ENCODE data around the gene ELP4. TPM values are rescaled to one million over a fixed set of nuclear protein-coding genes. Genes with fewer than 3 reads are reported as not detected.

The ELP4 gene
- total and polyA plus RNA-seq, 3 experiments from 2014 or later, result 18.4 to 23.2 (median 20.5) TPM

DNA sequence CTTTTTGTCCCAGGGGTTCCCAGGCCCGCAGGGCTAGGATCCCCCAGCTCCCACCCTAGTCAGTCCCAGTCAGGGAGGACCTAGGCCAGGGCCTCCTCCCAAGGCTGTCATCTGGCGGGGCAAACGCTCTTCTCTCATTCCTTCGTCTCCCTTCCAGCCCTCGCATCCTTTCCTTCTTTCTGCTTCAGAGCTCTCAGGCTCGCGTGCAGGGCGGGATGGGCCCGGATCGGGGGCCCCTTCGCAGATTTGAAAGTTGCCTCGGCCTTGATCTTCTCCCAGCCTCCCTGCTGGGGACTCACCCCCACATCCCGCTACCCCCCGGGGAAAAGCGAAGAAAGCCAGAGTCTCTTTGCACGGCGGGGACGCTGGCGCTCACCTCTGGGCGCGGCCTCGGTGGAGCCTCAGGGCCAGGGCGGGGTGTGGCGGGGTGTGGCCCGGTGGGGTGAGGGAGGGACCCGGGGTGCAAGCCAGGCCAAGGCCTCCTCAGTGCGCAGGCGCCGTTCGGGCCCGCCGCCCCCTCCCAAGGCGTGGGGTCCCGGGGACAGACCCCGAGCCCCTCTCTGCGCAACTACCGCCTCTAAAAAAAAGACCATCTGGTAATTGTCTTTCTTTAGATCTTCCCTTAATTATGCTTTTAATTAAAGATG is 316.4 kb downstream of the ELP4 start:
- Histone ChIP-seq H3K4me3 (ENCODE audit: low read length) (no peak overlapping the region), H3K27ac (ENCODE audit: low read depth, low read length) (no peak overlapping the region), H3K4me1 (ENCODE audit: insufficient read depth, low read length) (no peaks in the 10 kb centered on the region), H3K27me3 (ENCODE audit: insufficient read depth, low read length, poor library complexity, severe bottlenecking) (peaks cover 50% of the 10 kb centered on the region), H3K36me3 (ENCODE audit: insufficient read depth, low read length) (no peaks in the 10 kb centered on the region), H3K9me3 (ENCODE audit: low read length) (no peaks in the 10 kb centered on the region)
- DNase-seq, result no peak
- CTCF ChIA-PET, result no interaction called here
- H3K27ac Mint-ChIP-seq, result peak overlapping the region in 1 of 8 donors; percentile 32
- H3K4me3 Mint-ChIP-seq, result peak overlapping the region in 4 of 7 donors; percentile 2 to 8 (median 6)
- peaks cover 73 to 88% of the 10 kb centered on the region in 2 donors for H3K27me3 Mint-ChIP-seq
- H3K36me3 Mint-ChIP-seq, result peaks cover 0 to 2% (median 0%) of the 10 kb centered on the region in 3 donors
- H3K4me1 Mint-ChIP-seq, result peaks cover 13 to 24% (median 23%) of the 10 kb centered on the region in 3 donors
- POLR2A ChIA-PET, result no interaction called here
- H3K9me3 Mint-ChIP-seq, result peaks cover 0 to 19% (median 7%) of the 10 kb centered on the region in 5 donors

DNA sequence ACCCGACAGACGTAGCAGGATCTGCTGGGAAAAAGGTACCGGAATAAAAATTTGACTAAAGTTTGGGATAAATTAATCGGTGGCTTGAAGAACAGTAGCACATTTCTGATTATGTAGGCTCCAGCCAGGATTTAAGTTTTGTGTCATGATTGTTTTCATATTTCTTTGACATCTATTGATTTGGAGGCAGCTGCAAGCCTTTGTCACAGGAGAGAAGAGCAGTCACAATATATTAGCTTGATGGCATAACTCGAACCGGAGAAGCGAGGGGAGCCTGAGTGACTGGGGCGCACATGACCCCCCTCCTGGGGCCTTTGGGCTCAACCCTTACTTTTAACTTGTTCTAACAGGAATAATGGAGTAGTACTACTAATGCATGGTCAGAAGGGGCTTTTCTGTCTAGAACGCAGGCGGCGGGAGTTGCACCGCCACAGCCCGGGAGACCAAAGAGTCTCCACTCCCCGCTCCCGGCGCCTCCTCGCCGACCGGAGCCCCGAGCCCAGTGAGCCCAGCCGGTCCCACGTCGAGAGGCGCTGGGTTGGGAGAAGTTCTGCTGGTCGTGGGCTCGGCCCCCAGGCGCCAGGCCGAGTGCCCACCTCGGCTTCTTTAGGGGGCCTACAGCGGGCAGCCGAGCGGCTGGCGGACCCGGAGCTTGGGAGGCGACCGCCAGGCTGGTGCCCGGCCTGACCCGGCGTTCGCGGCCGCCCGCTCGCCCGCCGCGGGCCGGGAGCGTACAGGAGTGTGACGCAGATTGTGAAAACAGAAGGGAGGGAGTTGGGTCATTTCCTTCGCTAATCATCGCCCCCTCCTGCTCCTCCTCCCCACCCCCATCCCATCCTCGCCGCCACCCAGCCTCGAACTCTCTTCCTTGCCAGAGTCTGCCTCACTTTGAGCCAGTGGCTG is 317.2 kb downstream of the ELP4 start:
- peaks cover 50% of the 10 kb centered on the region for H3K27me3 ChIP-seq (ENCODE audit: insufficient read depth, low read length, poor library complexity, severe bottlenecking)
- H3K27ac Mint-ChIP-seq, result peak overlapping the region in 1 of 8 donors; percentile 60

DNA sequence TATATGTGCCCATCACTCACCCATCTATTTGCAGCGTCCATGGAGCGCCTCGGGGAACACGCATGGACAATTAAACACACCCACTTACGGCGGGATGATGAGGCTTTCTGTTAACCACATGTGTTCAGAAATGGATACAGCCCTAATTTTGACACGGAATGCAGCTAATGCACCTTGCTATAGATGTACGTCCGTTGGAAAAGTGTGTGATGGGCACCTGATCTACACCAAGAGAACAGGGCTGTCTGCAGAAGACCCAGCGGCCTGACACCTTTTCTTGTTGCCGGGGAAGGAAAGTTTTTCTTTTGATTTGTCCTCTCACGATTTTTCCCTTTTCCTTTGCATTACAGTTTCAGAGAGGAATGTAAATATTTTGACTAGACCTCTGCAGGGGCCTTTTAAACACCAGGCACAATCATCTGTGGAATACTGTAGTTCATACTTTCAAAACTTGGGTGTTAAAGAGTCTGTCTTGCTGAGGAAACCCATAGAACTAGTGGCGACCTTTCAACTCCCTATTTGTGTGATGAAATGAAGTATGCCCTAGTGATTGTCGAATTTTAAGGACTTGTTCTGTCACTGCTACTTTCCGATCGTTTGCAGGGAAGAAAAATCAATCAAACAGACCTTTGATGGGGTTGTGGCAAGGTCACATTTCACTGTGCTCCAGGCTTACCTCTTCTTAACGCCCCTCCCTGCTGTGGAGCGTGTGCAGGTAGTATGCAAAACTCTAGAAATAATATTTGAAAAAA is 318.1 kb downstream of the ELP4 start:
- no peak overlapping the region for H3K27ac ChIP-seq (ENCODE audit: low read depth, low read length)
- peak overlapping the region in 4 of 7 donors; percentile 16 to 66 (median 32) for H3K4me3 Mint-ChIP-seq
- no peaks in the 10 kb centered on the region for H3K4me1 ChIP-seq (ENCODE audit: insufficient read depth, low read length)
- H3K36me3 Mint-ChIP-seq, result peaks cover 0 to 2% (median 0%) of the 10 kb centered on the region in 3 donors
- peaks cover 13 to 24% (median 23%) of the 10 kb centered on the region in 3 donors for H3K4me1 Mint-ChIP-seq
- H3K27me3 Mint-ChIP-seq, result peaks cover 60 to 74% of the 10 kb centered on the region in 2 donors
- no peaks in the 10 kb centered on the region for H3K36me3 ChIP-seq (ENCODE audit: insufficient read depth, low read length)
- H3K4me3 ChIP-seq (ENCODE audit: low read length), result no peak overlapping the region
- peak overlapping the region in 1 of 8 donors; percentile 60 for H3K27ac Mint-ChIP-seq
- H3K9me3 Mint-ChIP-seq, result peaks cover 0 to 10% (median 2%) of the 10 kb centered on the region in 5 donors
- DNase-seq, result no peak
- CTCF ChIA-PET, result no interaction called here
- POLR2A ChIA-PET, result no interaction called here
- no peaks in the 10 kb centered on the region for H3K9me3 ChIP-seq (ENCODE audit: low read length)
- H3K27me3 ChIP-seq (ENCODE audit: insufficient read depth, low read length, poor library complexity, severe bottlenecking), result peaks cover 42% of the 10 kb centered on the region

More for the DNA sequence above, 317.2 kb downstream of the ELP4 start:
- H3K36me3 Mint-ChIP-seq, result peaks cover 0 to 2% (median 0%) of the 10 kb centered on the region in 3 donors
- peaks cover 67 to 82% of the 10 kb centered on the region in 2 donors for H3K27me3 Mint-ChIP-seq
- no peaks in the 10 kb centered on the region for H3K4me1 ChIP-seq (ENCODE audit: insufficient read depth, low read length)
- H3K27ac ChIP-seq (ENCODE audit: low read depth, low read length), result no peak overlapping the region
- no peak overlapping the region for H3K4me3 ChIP-seq (ENCODE audit: low read length)
- H3K4me1 Mint-ChIP-seq, result peaks cover 13 to 24% (median 23%) of the 10 kb centered on the region in 3 donors
- ChIA-PET CTCF (no interaction called here), POLR2A (no interaction called here)
- DNase-seq, result no peak
- peaks cover 0 to 14% (median 2%) of the 10 kb centered on the region in 5 donors for H3K9me3 Mint-ChIP-seq
- H3K36me3 ChIP-seq (ENCODE audit: insufficient read depth, low read length), result no peaks in the 10 kb centered on the region
- H3K9me3 ChIP-seq (ENCODE audit: low read length), result no peaks in the 10 kb centered on the region
- H3K4me3 Mint-ChIP-seq, result peak overlapping the region in 5 of 7 donors; percentile 3 to 66 (median 27)

DNA sequence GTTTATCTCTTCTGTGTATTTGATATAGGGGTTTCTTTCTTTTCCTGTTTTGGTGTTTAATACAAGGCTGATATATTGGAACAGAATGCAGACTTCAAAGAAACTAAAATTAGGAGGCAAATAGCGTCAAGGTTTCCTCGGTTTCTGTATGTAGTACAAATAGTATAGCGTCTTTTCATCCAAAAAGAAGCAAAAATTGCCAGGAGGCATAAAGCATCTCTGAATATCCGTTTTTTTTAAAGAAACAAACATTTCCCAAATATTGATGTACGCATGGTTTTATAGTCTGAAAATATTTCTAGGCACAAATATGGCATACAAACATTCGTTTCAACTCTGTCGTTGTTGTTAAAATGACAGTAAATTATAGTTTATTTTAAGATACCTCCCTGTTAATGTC is 318.6 kb downstream of the ELP4 start:
- H3K9me3 ChIP-seq (ENCODE audit: low read length), result no peaks in the 10 kb centered on the region
- no peaks in the 10 kb centered on the region for H3K4me1 ChIP-seq (ENCODE audit: insufficient read depth, low read length)
- Mint-ChIP-seq H3K36me3 (peaks cover 0 to 2% (median 0%) of the 10 kb centered on the region in 3 donors), H3K27ac (no peak overlapping the region), H3K27me3 (peaks cover 54 to 68% of the 10 kb centered on the region in 2 donors), H3K4me3 (no peak overlapping the region), H3K9me3 (peaks cover 0 to 10% (median 2%) of the 10 kb centered on the region in 5 donors), H3K4me1 (peaks cover 13 to 24% (median 23%) of the 10 kb centered on the region in 3 donors)
- POLR2A ChIA-PET, result no interaction called here
- no peak overlapping the region for H3K27ac ChIP-seq (ENCODE audit: low read depth, low read length)
- peaks cover 36% of the 10 kb centered on the region for H3K27me3 ChIP-seq (ENCODE audit: insufficient read depth, low read length, poor library complexity, severe bottlenecking)
- H3K4me3 ChIP-seq (ENCODE audit: low read length), result no peak overlapping the region
- CTCF ChIA-PET, result no interaction called here
- no peak for DNase-seq
- H3K36me3 ChIP-seq (ENCODE audit: insufficient read depth, low read length), result no peaks in the 10 kb centered on the region

DNA sequence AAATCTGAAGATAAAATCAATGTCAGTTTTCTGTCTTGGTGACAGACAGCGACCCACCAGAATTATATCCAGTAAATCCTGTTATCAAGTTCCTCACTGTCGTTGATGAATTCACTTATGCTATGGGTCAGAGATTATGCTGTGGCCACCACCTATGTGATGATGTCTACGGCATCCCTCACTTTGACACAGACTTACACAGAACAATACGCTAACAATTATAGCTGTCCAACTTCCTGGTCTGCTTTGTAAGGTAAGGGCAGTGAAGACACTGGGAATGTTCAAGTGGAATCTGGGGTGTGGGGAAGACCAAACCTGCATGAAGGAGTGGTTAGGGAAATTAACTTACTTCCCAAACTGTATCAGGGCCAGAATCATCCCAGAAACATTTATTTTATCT is 320.8 kb downstream of the ELP4 start:
- H3K27me3 ChIP-seq (ENCODE audit: insufficient read depth, low read length, poor library complexity, severe bottlenecking), result peaks cover 32% of the 10 kb centered on the region
- CTCF ChIA-PET, result no interaction called here

DNA sequence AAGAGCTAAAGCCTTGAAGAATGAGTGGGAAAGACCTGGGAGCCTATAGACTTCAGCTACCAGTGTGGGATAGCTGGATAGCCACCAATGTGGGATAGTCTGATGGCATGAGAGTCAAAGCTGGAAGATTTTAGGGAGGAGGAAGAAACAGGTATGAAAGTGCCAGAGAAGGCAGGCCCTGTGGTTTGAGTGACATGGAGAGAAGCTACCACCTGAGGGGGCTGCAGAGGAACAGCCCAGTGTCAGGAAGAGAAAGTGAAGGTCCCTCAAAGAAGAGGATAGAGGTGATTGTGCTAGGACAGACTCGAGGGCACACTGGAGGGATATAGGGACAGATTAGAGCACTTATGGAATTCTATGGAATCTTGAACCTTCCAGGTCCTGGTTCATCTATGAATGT is 324.7 kb downstream of the ELP4 start:
- no peaks in the 10 kb centered on the region for H3K9me3 Mint-ChIP-seq
- no peaks in the 10 kb centered on the region for H3K36me3 ChIP-seq (ENCODE audit: insufficient read depth, low read length)
- no peak overlapping the region for H3K4me3 Mint-ChIP-seq
- no peak for DNase-seq
- H3K27ac ChIP-seq (ENCODE audit: low read depth, low read length), result no peak overlapping the region
- ChIA-PET CTCF (no interaction called here), POLR2A (no interaction called here)
- no peak overlapping the region for H3K4me3 ChIP-seq (ENCODE audit: low read length)
- no peaks in the 10 kb centered on the region for H3K9me3 ChIP-seq (ENCODE audit: low read length)
- H3K4me1 Mint-ChIP-seq, result no peaks in the 10 kb centered on the region
- H3K27me3 ChIP-seq (ENCODE audit: insufficient read depth, low read length, poor library complexity, severe bottlenecking), result peaks cover 5% of the 10 kb centered on the region
- H3K27ac Mint-ChIP-seq, result no peak overlapping the region
- peaks cover 22 to 48% of the 10 kb centered on the region in 2 donors for H3K27me3 Mint-ChIP-seq
- H3K36me3 Mint-ChIP-seq, result no peaks in the 10 kb centered on the region
- H3K4me1 ChIP-seq (ENCODE audit: insufficient read depth, low read length), result no peaks in the 10 kb centered on the region

More for the DNA sequence above, 320.8 kb downstream of the ELP4 start:
- H3K27me3 Mint-ChIP-seq, result peaks cover 44 to 55% of the 10 kb centered on the region in 2 donors
- Histone ChIP-seq H3K27ac (ENCODE audit: low read depth, low read length) (no peak overlapping the region), H3K36me3 (ENCODE audit: insufficient read depth, low read length) (no peaks in the 10 kb centered on the region), H3K4me1 (ENCODE audit: insufficient read depth, low read length) (no peaks in the 10 kb centered on the region), H3K4me3 (ENCODE audit: low read length) (no peak overlapping the region), H3K9me3 (ENCODE audit: low read length) (no peaks in the 10 kb centered on the region)
- peaks cover 9 to 19% (median 18%) of the 10 kb centered on the region in 3 donors for H3K4me1 Mint-ChIP-seq
- H3K36me3 Mint-ChIP-seq, result peaks cover 0 to 2% (median 0%) of the 10 kb centered on the region in 3 donors
- H3K27ac Mint-ChIP-seq, result peak overlapping the region in 1 of 8 donors; percentile 9
- no peak overlapping the region for H3K4me3 Mint-ChIP-seq
- H3K9me3 Mint-ChIP-seq, result peaks cover 0 to 6% (median 0%) of the 10 kb centered on the region in 5 donors
- DNase-seq, result no peak
- POLR2A ChIA-PET, result no interaction called here

All from CD8-positive, alpha-beta memory T cell (primary cell).